NB4 (cell line): ENCODE measurements around the gene HOMER3.

Experiments used
- CTCF ChIP-seq: IDR thresholded peaks from one replicate; pipeline ENCODE4 v1.5.1; 2012; ENCODE audit warnings: low read depth, low read length
- POLR2A ChIP-seq: IDR thresholded peaks from 2 replicates; pipeline ENCODE4 v1.6.1; 2011; ENCODE audit warnings: mild to moderate bottlenecking; ENCODE audit not compliant: insufficient read length; ENCODE audit errors: extremely low read depth

- TF ChIP-seq CTCF (no peak), POLR2A (no peak)
Observed at GRCh38 chr19:18969931-18970659, 29.1 kb upstream of the HOMER3 start.
